GM23338 (cell line): ENCODE results near the gene GHRH. TPM values are rescaled to one million over a fixed set of nuclear protein-coding genes. Genes with fewer than 3 reads are reported as not detected.

Experiments
- ATAC-seq: fragments of 200-7000 bp; cut with Tn5 transposase; 3 replicates; pipeline ENCODE4 v1.9.1; 2020
- DNase-seq: peaks from one replicate; pipeline ENCODE4 v3.0.0-alpha.2; 2015; ENCODE audit warnings: low spot score
- H2AFZ ChIP-seq: fragments of 200-600 bp; sonication (generic); 2 replicates; pipeline ENCODE4 v1.8.0; 2016; ENCODE audit warnings: antibody characterized with exemption, mild to moderate bottlenecking, moderate library complexity
- H3F3A ChIP-seq: fragments of 200-600 bp; sonication (generic); replicated peaks from 2 replicates; pipeline ENCODE4 v1.8.0; 2017; ENCODE audit warnings: antibody characterized with exemption, mixed run types, low read depth
- H3K27ac ChIP-seq: fragments of 200-600 bp; sonication (generic); 2 replicates; pipeline ENCODE4 v1.6.1; 2016; ENCODE audit warnings: low read depth
- H3K27me3 ChIP-seq: fragments of 200-600 bp; sonication (generic); 2 replicates; pipeline ENCODE4 v1.8.0; 2016; ENCODE audit warnings: mild to moderate bottlenecking, mixed run types, moderate library complexity; ENCODE audit not compliant: insufficient read depth
- H3K36me3 ChIP-seq: fragments of 200-600 bp; sonication (generic); 2 replicates; pipeline ENCODE4 v1.8.0; 2016; ENCODE audit warnings: mild to moderate bottlenecking; ENCODE audit not compliant: insufficient read depth
- H3K4me1 ChIP-seq: fragments of 200-600 bp; sonication (generic); 2 replicates; pipeline ENCODE4 v1.8.0; 2016; ENCODE audit warnings: mild to moderate bottlenecking, moderate library complexity; ENCODE audit not compliant: insufficient read depth
- H3K4me2 ChIP-seq: fragments of 200-600 bp; sonication (generic); 2 replicates; pipeline ENCODE4 v1.7.1; 2017; ENCODE audit warnings: mixed run types
- H3K4me3 ChIP-seq: fragments of 200-600 bp; sonication (generic); 2 replicates; pipeline ENCODE4 v1.6.1; 2016; ENCODE audit warnings: mixed run types
- H3K79me2 ChIP-seq: fragments of 200-600 bp; sonication (generic); replicated peaks from 2 replicates; pipeline ENCODE4 v1.8.0; 2017; ENCODE audit warnings: mild to moderate bottlenecking; ENCODE audit not compliant: insufficient read depth
- H3K9me2 ChIP-seq: fragments of 200-600 bp; sonication (generic); 2 replicates; pipeline ENCODE4 v1.8.0; 2017; ENCODE audit not compliant: insufficient read depth
- H4K20me1 ChIP-seq: fragments of 200-600 bp; sonication (generic); replicated peaks from 2 replicates; pipeline ENCODE4 v1.8.0; 2017; ENCODE audit warnings: mild to moderate bottlenecking; ENCODE audit not compliant: insufficient read depth
- H3K27ac Mint-ChIP-seq: 2 replicates; pipeline ENCODE4 v1.8.0; 2020; ENCODE audit warnings: inconsistent platforms, mild to moderate bottlenecking, moderate library complexity, mixed read lengths
- H3K27me3 Mint-ChIP-seq: 3 replicates; pipeline ENCODE4 v1.8.0; 2022; ENCODE audit warnings: low read depth, mild to moderate bottlenecking, moderate library complexity, mixed read lengths, inconsistent platforms; ENCODE audit not compliant: insufficient read depth, poor library complexity
- H3K36me3 Mint-ChIP-seq: 3 replicates; pipeline ENCODE4 v1.8.0; 2021; ENCODE audit warnings: low read depth, mild to moderate bottlenecking, inconsistent platforms, moderate library complexity, mixed read lengths
- H3K4me1 Mint-ChIP-seq: 3 replicates; pipeline ENCODE4 v1.8.0; 2020; ENCODE audit warnings: mild to moderate bottlenecking, inconsistent platforms, mixed read lengths
- H3K4me3 Mint-ChIP-seq: 3 replicates; pipeline ENCODE4 v1.8.0; 2021; ENCODE audit warnings: moderate library complexity, mild to moderate bottlenecking, inconsistent platforms, mixed read lengths
- H3K9me3 Mint-ChIP-seq: 3 replicates; pipeline ENCODE4 v1.8.0; 2020; ENCODE audit warnings: moderate library complexity, mild to moderate bottlenecking, inconsistent platforms, mixed read lengths
- CTCF ChIP-seq, 2 experiments: fragments of 200-600 bp in 1 of 2; sonication (generic) in 1 of 2; conservative IDR thresholded peaks; 2 replicates each; pipeline versions ENCODE4 v1.5.1 to v1.6.1; 2016 to 2017; ENCODE audit warnings: antibody characterized with exemption in 2 of 2, low read depth in 2 of 2, mild to moderate bottlenecking in 2 of 2, moderate library complexity in 1 of 2
- EZH2phosphoT487 ChIP-seq: fragments of 200-600 bp; sonication (generic); IDR thresholded peaks from one replicate; pipeline ENCODE4 v1.8.1; 2018; ENCODE audit warnings: antibody characterized with exemption; ENCODE audit not compliant: unreplicated experiment
- NANOG ChIP-seq: IDR thresholded peaks from 2 replicates; pipeline ENCODE4 v1.6.1; 2016; ENCODE audit warnings: antibody characterized with exemption, borderline replicate concordance
- POLR2AphosphoS5 ChIP-seq: IDR thresholded peaks from 2 replicates; pipeline ENCODE4 v1.6.1; 2016; ENCODE audit warnings: antibody characterized with exemption, low read depth
- STAT1 ChIP-seq: IDR thresholded peaks from one replicate; pipeline ENCODE4 v1.6.1; 2016; ENCODE audit warnings: antibody characterized with exemption; ENCODE audit not compliant: unreplicated experiment
- ZNF114 ChIP-seq: fragments of 250-450 bp; sonication (Bioruptor Pico); IDR thresholded peaks from 2 replicates; pipeline ENCODE4 v1.5.0; 2020; ENCODE audit warnings: mild to moderate bottlenecking, moderate library complexity
- ZNF331 ChIP-seq: fragments of 250-450 bp; sonication (Bioruptor Pico); IDR thresholded peaks from 2 replicates; pipeline ENCODE4 v1.5.0; 2020; ENCODE audit warnings: low read depth, mild to moderate bottlenecking, moderate library complexity
- ZNF462 ChIP-seq: fragments of 250-450 bp; sonication (Bioruptor Pico); IDR thresholded peaks from 2 replicates; pipeline ENCODE4 v1.5.0; 2020; ENCODE audit warnings: mild to moderate bottlenecking, moderate library complexity
- polyA plus RNA-seq: library from polyadenylated mRNA; unstranded; fragments of >200 nt; fragmentation: Nextera tagmentation; extraction: Ambion mirVana; gene quantifications from 2 replicates; pipeline ENCODE4 v1.2.1, GENCODE V29; 2016
- total RNA-seq: library from RNA; depleted of rRNA; stranded (reverse); fragments of >200 nt; shearing (Covaris generic); gene quantifications from 2 replicates; pipeline ENCODE4 v1.2.3, GENCODE V29; 2014
- TF ChIP-seq, protein P1 (sequence below): IDR thresholded peaks from one replicate; pipeline ENCODE4 v1.6.1; 2018; ENCODE audit warnings: antibody characterized with exemption; ENCODE audit not compliant: unreplicated experiment

The GHRH gene
- total and polyA plus RNA-seq, 2 experiments from 2014 or later, result 0.40 TPM; not detected in 1

GRCh38 chr20:37259031-37259430 is 2.6 kb downstream of the GHRH start:
- Histone ChIP-seq H3K27ac (no peak overlapping the region), H3K27me3 (no peaks in the 10 kb centered on the region), H4K20me1 (no peaks in the 10 kb centered on the region), H3K79me2 (no peaks in the 10 kb centered on the region), H3K4me1 (peaks cover 12% of the 10 kb centered on the region; the same call in 1 of the 2 replicates), H3F3A (0 out of 2 replicates have a peak, but pooled peaks cover 6% of the 10 kb centered on the region), H2AFZ (peak overlapping the region; percentile 94), H3K36me3 (no peaks in the 10 kb centered on the region), H3K9me2 (no peaks in the 10 kb centered on the region), H3K4me2 (peak overlapping the region; percentile 26; the same call in 1 of the 2 replicates), H3K4me3 (no peak overlapping the region)
- peaks cover 6% of the 10 kb centered on the region; the same call in 2 of the 3 replicates for H3K9me3 Mint-ChIP-seq
- H3K36me3 Mint-ChIP-seq, result no peaks in the 10 kb centered on the region
- H3K27ac Mint-ChIP-seq, result no peak overlapping the region
- DNase-seq, result no peak
- H3K4me1 Mint-ChIP-seq, result peaks cover 34% of the 10 kb centered on the region
- TF ChIP-seq NANOG, result no peak
- TF ChIP-seq EZH2phosphoT487, result no peak
- TF ChIP-seq ZNF114, result no peak
- no peak for TF ChIP-seq ZNF331
- no peak for TF ChIP-seq CTCF (conservative IDR thresholded peaks at IDR 0.05; ENCODE audit: low read depth in 2 of 2)
- TF ChIP-seq POLR2AphosphoS5, result no peak
- no peak for TF ChIP-seq ZNF462 (CRISPR knock-in tag)
- TF ChIP-seq STAT1, result no peak
- TF ChIP-seq, protein P1, sequence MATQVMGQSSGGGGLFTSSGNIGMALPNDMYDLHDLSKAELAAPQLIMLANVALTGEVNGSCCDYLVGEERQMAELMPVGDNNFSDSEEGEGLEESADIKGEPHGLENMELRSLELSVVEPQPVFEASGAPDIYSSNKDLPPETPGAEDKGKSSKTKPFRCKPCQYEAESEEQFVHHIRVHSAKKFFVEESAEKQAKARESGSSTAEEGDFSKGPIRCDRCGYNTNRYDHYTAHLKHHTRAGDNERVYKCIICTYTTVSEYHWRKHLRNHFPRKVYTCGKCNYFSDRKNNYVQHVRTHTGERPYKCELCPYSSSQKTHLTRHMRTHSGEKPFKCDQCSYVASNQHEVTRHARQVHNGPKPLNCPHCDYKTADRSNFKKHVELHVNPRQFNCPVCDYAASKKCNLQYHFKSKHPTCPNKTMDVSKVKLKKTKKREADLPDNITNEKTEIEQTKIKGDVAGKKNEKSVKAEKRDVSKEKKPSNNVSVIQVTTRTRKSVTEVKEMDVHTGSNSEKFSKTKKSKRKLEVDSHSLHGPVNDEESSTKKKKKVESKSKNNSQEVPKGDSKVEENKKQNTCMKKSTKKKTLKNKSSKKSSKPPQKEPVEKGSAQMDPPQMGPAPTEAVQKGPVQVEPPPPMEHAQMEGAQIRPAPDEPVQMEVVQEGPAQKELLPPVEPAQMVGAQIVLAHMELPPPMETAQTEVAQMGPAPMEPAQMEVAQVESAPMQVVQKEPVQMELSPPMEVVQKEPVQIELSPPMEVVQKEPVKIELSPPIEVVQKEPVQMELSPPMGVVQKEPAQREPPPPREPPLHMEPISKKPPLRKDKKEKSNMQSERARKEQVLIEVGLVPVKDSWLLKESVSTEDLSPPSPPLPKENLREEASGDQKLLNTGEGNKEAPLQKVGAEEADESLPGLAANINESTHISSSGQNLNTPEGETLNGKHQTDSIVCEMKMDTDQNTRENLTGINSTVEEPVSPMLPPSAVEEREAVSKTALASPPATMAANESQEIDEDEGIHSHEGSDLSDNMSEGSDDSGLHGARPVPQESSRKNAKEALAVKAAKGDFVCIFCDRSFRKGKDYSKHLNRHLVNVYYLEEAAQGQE, result no peak
- H3K27me3 Mint-ChIP-seq, result peaks cover 13% of the 10 kb centered on the region
- no peak overlapping the region for H3K4me3 Mint-ChIP-seq
- peak; percentile 37 for ATAC-seq
